OCI-LY7 (cell line): ENCODE data around the gene TTR. TPM values are rescaled to one million over a fixed set of nuclear protein-coding genes. Genes with fewer than 3 reads are reported as not detected.

Source experiments
- BruUV-seq: library from RNA; stranded (reverse); fragments of 400-500 nt; replicated peaks from 2 replicates; lab custom pipeline; 2021; lab: Mats Ljungman, UMichigan
- CTCF ChIA-PET: fragments of 300-600 bp; sonication (Branson Sonifier 250); formaldehyde crosslinking; loops from one replicate; lab custom pipeline; 2022; ENCODE audit warnings: antibody characterized with exemption; ENCODE audit not compliant: unreplicated experiment; lab: Charles Lee
- POLR2A ChIA-PET: fragments of 300-600 bp; sonication (Branson Sonifier 250); formaldehyde crosslinking; loops from one replicate; lab custom pipeline; 2022; ENCODE audit warnings: antibody characterized with exemption; lab: Charles Lee
- DNase-seq: peaks from one replicate; pipeline ENCODE4 v3.0.0-alpha.2; 2015; ENCODE audit warnings: low spot score
- H2AFZ ChIP-seq: fragments of 200-600 bp; sonication (generic), shearing (Covaris generic); 2 replicates; pipeline ENCODE4 v1.6.1; 2014; ENCODE audit warnings: mild to moderate bottlenecking, antibody characterized with exemption, low read length, moderate library complexity
- H3K27ac ChIP-seq: fragments of 200-600 bp; sonication (generic); 2 replicates; pipeline ENCODE4 v1.5.1; 2014; ENCODE audit warnings: mixed run types, low read depth, mild to moderate bottlenecking, moderate library complexity, low read length, inconsistent platforms; ENCODE audit not compliant: poor library complexity, severe bottlenecking
- H3K36me3 ChIP-seq: fragments of 200-600 bp; sonication (generic); 2 replicates; pipeline ENCODE4 v1.6.1; 2014; ENCODE audit warnings: mild to moderate bottlenecking, antibody characterized with exemption, low read length, moderate library complexity, mixed read lengths; ENCODE audit not compliant: insufficient read depth
- H3K4me1 ChIP-seq: fragments of 200-600 bp; sonication (generic); 2 replicates; pipeline ENCODE4 v1.5.1; 2014; ENCODE audit warnings: mild to moderate bottlenecking, low read length; ENCODE audit not compliant: insufficient read depth, poor library complexity, severe bottlenecking
- H3K4me2 ChIP-seq: fragments of 200-600 bp; sonication (generic); 2 replicates; pipeline ENCODE4 v1.6.1; 2014; ENCODE audit warnings: mild to moderate bottlenecking, low read length
- H3K4me3 ChIP-seq: fragments of 200-600 bp; sonication (generic); 2 replicates; pipeline ENCODE4 v1.5.1; 2014; ENCODE audit warnings: mild to moderate bottlenecking, low read depth, low read length; ENCODE audit not compliant: poor library complexity, severe bottlenecking
- H3K79me2 ChIP-seq: fragments of 200-600 bp; sonication (generic); 2 replicates; pipeline ENCODE4 v1.6.1; 2016; ENCODE audit warnings: low read depth, mild to moderate bottlenecking, low read length, moderate library complexity, mixed read lengths; ENCODE audit not compliant: insufficient read depth
- H3K9me2 ChIP-seq: fragments of 200-600 bp; sonication (generic); 2 replicates; pipeline ENCODE4 v1.6.1; 2016; ENCODE audit warnings: mild to moderate bottlenecking, low read length, mixed read lengths; ENCODE audit not compliant: insufficient read depth
- H3K9me3 ChIP-seq: fragments of 200-600 bp; sonication (generic); 2 replicates; pipeline ENCODE4 v1.6.1; 2014; ENCODE audit warnings: mild to moderate bottlenecking, mixed run types, low read length, mixed read lengths
- H4K20me1 ChIP-seq: fragments of 200-600 bp; sonication (generic); 2 replicates; pipeline ENCODE4 v1.6.1; 2014; ENCODE audit warnings: mild to moderate bottlenecking, antibody characterized with exemption, low read length, moderate library complexity, mixed read lengths; ENCODE audit not compliant: insufficient read depth
- CTCF ChIP-seq: fragments of 200-600 bp; sonication (generic); conservative IDR thresholded peaks from 2 replicates; pipeline ENCODE4 v1.5.1; 2014; ENCODE audit warnings: mild to moderate bottlenecking, antibody characterized with exemption, low read length, moderate library complexity, mixed read lengths
- EZH2phosphoT487 ChIP-seq: fragments of 200-600 bp; sonication (generic); IDR thresholded peaks from 2 replicates; pipeline ENCODE4 v1.6.1; 2018; ENCODE audit warnings: low read depth, borderline replicate concordance, mild to moderate bottlenecking, mixed run types, antibody characterized with exemption, low read length, moderate library complexity, mixed read lengths
- intact Hi-C: fragments of 100-400 bp; cut with micrococcal nuclease; formaldehyde crosslinking; loops from one replicate; pipeline ENCODE4 v1.10.0; 2022; ENCODE audit not compliant: unreplicated experiment
- total RNA-seq, 2 experiments: library from RNA; depleted of rRNA in 1 of 2; stranded (reverse); fragments of >200 nt in 1 of 2; shearing (Covaris generic) in 1 of 2; gene quantifications; 2 replicates each; pipeline ENCODE4 v1.2.3, GENCODE V29; 2014 to 2022

Gene TTR
- total RNA-seq, 2 experiments from 2014 or later, result not detected

- intact Hi-C loops, result loop anchor here (2.0 to 5.0 kb wide), 2 partner anchors 109 to 367 kb away; partner anchors contain the start of genes B4GALT6 and TRAPPC8
- POLR2A ChIA-PET, result interaction anchor here (0.5 to 2.3 kb wide), 5 partner anchors 12 to 117 kb away, joined by 3 to 10 read pairs (median 4); no protein-coding TSS in a partner anchor
- CTCF ChIA-PET, result no interaction called here
- no peaks in the 10 kb centered on the region for H4K20me1 ChIP-seq
- H3K36me3 ChIP-seq, result no peaks in the 10 kb centered on the region
- H3K4me3 ChIP-seq, result peak overlapping the region; percentile 40
- no peaks in the 10 kb centered on the region for H3K9me2 ChIP-seq
- no peak for DNase-seq
- H3K4me1 ChIP-seq, result peaks cover 84% of the 10 kb centered on the region
- peak overlapping the region; percentile 65; the same call in 1 of the 2 replicates for H2AFZ ChIP-seq
- no TSS peak for BruUV-seq
- H3K79me2 ChIP-seq, result no peaks in the 10 kb centered on the region
- H3K9me3 ChIP-seq, result peaks cover 6% of the 10 kb centered on the region; the same call in 1 of the 2 replicates
- H3K4me2 ChIP-seq, result peak overlapping the region; percentile 64
- TF ChIP-seq CTCF (no peak), EZH2phosphoT487 (no peak)
- peak overlapping the region; percentile 99 for H3K27ac ChIP-seq
Observed at GRCh38 chr18:31575515-31576257, 16.0 kb upstream of the TTR start.

- BruUV-seq, result no TSS peak
- H3K79me2 ChIP-seq, result no peaks in the 10 kb centered on the region
- DNase-seq, result peak; percentile 92
- H3K27ac ChIP-seq, result peak overlapping the region; percentile 99
- intact Hi-C loops, result loop anchor here (2.0 to 5.0 kb wide), 2 partner anchors 108 to 366 kb away; partner anchors contain the start of genes B4GALT6 and TRAPPC8
- H3K4me3 ChIP-seq, result peak overlapping the region; percentile 32
- H3K9me3 ChIP-seq, result peaks cover 6% of the 10 kb centered on the region; the same call in 1 of the 2 replicates
- ChIA-PET POLR2A (interaction anchor here (0.5 to 2.3 kb wide), 7 partner anchors 13 to 285 kb away, joined by 3 to 10 read pairs (median 4); no protein-coding TSS in a partner anchor), CTCF (no interaction called here)
- no peaks in the 10 kb centered on the region for H3K36me3 ChIP-seq
- H3K9me2 ChIP-seq, result no peaks in the 10 kb centered on the region
- no peaks in the 10 kb centered on the region for H4K20me1 ChIP-seq
- peak overlapping the region; percentile 74 for H3K4me2 ChIP-seq
- no peak overlapping the region; the same call in 1 of the 2 replicates for H2AFZ ChIP-seq
- peaks cover 86% of the 10 kb centered on the region for H3K4me1 ChIP-seq
- TF ChIP-seq CTCF (no peak), EZH2phosphoT487 (no peak)
Observed at GRCh38 chr18:31576670-31577069, 15.0 kb upstream of the TTR start.
